Aorta (tissue), 5 donors: Measurements from ENCODE around the gene GALM. TPM values are rescaled to one million over a fixed set of nuclear protein-coding genes. Genes with fewer than 3 reads are reported as not detected.
"Not testable (repeated sequence)": the region's sequence is repeated elsewhere in the genome, so short reads cannot be mapped to it uniquely, and the experiment has no call there.

ENCODE experiments used
- ATAC-seq: fragments of 200-7000 bp; cut with Tn5 transposase; one replicate; pipeline ENCODE4 v1.9.1; 2022; ENCODE audit warnings: moderate library complexity; ENCODE audit not compliant: low FRiP score
- DNase-seq, 2 donors: peaks; one replicate each; pipeline ENCODE4 v3.0.0-alpha.2; 2020
- H3K27ac ChIP-seq, 2 donors: one replicate each; pipeline ENCODE4 v1.5.1; 2013; ENCODE audit warnings: low read length in 2 of 2, mild to moderate bottlenecking in 2 of 2, moderate library complexity in 2 of 2, control low read depth in 1 of 2, inconsistent platforms in 1 of 2, low read depth in 1 of 2
- H3K27me3 ChIP-seq, 2 donors: one replicate each; pipeline ENCODE4 v1.6.1; 2013; ENCODE audit warnings: control low read depth in 1 of 2, low read length in 1 of 2, mild to moderate bottlenecking in 1 of 2, moderate library complexity in 1 of 2; ENCODE audit not compliant: insufficient read depth in 2 of 2, control insufficient read depth in 1 of 2
- H3K36me3 ChIP-seq, 2 donors: one replicate each; pipeline ENCODE4 v1.6.1; 2013; ENCODE audit warnings: control low read depth in 1 of 2, low read length in 1 of 2, mild to moderate bottlenecking in 1 of 2; ENCODE audit not compliant: insufficient read depth in 2 of 2, control insufficient read depth in 1 of 2
- H3K4me1 ChIP-seq, 2 donors: one replicate each; pipeline ENCODE4 v1.6.1; 2013; ENCODE audit warnings: low read length in 2 of 2, control low read depth in 1 of 2, mild to moderate bottlenecking in 1 of 2, moderate library complexity in 1 of 2; ENCODE audit not compliant: insufficient read depth in 2 of 2, control insufficient read depth in 1 of 2
- H3K4me3 ChIP-seq, 2 donors: one replicate each; pipeline ENCODE4 v1.5.1; 2013; ENCODE audit warnings: low read length in 2 of 2, control low read depth in 1 of 2, mild to moderate bottlenecking in 1 of 2
- H3K9me3 ChIP-seq: one replicate; pipeline ENCODE4 v1.6.1; 2013; ENCODE audit warnings: mild to moderate bottlenecking, low read length; ENCODE audit not compliant: control insufficient read depth
- WGBS, 2 donors: extraction: QIAGEN DNeasy Blood & Tissue Kit; methylation state at CpG; one replicate each; pipeline ENCODE4 v1.1.7; 2013; 5-methylcytosine and 5-hydroxymethylcytosine counted together
- intact Hi-C, 2 donors: fragments of 100-400 bp; cut with DNase I; formaldehyde crosslinking; loops; one replicate each; pipeline versions ENCODE4 v1.14.2 to v1.15.0; 2022
- polyA plus RNA-seq, 2 donors: library from polyadenylated mRNA; stranded (reverse); fragments of 200-250 nt; gene quantifications; one replicate each; pipeline ENCODE4 v1.2.3, GENCODE V29; 2013
- total RNA-seq, 2 donors: library from RNA; stranded (reverse); fragmentation: NEBNext Ultra II Directional; extraction: Animal tissue kit (Norgen Biotek cat#: 25700); gene quantifications; one replicate each; pipeline ENCODE4 v1.2.1, GENCODE V29; 2021
- donor health status: healthy with polysubstance abuse.
- donor health status: Bipolar disorder and iron deficiency.
- donor health status: DM: no; HTN: no; CAD: no.
- donor health status: DM: no; HTN: no; CAD: no.
- donor health status: DM: yes; HTN: yes; CAD: no.

Gene GALM
- total and polyA plus RNA-seq, 4 donors = 8.6 to 23.3 (median 14.5) TPM

DNA sequence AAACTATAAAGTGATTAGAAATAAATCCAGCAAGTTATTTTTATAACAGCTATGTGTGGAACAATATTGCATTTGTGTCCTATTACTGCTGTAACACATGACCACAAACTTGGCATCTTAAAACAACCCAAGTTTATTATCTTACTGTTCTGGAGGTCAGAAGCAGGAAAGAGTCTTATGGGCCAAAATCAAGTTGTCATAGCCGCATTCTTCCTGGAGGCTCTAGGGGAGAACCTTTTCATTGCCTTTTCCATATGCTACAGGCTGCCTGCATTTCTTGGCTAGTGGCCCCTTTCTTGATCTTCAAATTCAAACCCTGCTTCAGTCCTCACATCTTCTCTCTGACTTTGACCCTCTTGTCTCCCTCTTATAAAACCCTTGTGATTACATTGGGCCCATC lies 36.2 kb upstream of the GALM start:
- H3K36me3 ChIP-seq = no peaks in the 10 kb centered on the region
- WGBS, 2 donors = 10 to 33% methylated on average over 1 of the region's 1 CpG
- peaks cover 0 to 2% of the 10 kb centered on the region in 2 donors for H3K4me1 ChIP-seq
- no peak overlapping the region for H3K4me3 ChIP-seq
- H3K9me3 ChIP-seq = no peaks in the 10 kb centered on the region
- no peak overlapping the region for H3K27ac ChIP-seq
- no peaks in the 10 kb centered on the region for H3K27me3 ChIP-seq
- intact Hi-C loops = no loop called here
- DNase-seq (no peak), ATAC-seq (no peak)

DNA sequence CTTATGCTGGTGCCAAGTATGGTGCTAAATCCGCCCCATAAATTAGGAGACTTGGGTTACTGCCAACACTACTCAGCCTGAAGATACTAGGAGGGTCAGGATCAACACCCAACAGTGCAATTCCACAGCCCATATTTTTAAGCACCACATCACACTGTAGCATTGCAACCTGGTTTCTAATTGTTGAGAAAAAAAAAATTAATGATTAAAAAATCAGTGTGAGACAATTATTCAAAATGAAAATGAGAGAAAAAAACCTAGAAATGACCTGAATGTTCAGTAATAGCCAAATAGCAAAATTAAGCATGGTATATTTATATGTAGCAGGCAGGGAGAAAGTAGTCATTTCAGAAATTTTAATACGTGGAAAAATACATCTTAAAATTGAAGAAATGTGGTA lies 33.9 kb upstream of the GALM start:
- ATAC-seq (no peak), DNase-seq (no peak)
- H3K9me3 ChIP-seq = no peaks in the 10 kb centered on the region
- no peaks in the 10 kb centered on the region for H3K27me3 ChIP-seq
- no peak overlapping the region for H3K4me3 ChIP-seq
- H3K36me3 ChIP-seq = no peaks in the 10 kb centered on the region
- H3K27ac ChIP-seq = no peak overlapping the region
- H3K4me1 ChIP-seq = peaks cover 0 to 2% of the 10 kb centered on the region in 2 donors
- 67 to 70% methylated on average over 2 of the region's 2 CpGs for WGBS, 2 donors
- intact Hi-C loops = no loop called here

DNA sequence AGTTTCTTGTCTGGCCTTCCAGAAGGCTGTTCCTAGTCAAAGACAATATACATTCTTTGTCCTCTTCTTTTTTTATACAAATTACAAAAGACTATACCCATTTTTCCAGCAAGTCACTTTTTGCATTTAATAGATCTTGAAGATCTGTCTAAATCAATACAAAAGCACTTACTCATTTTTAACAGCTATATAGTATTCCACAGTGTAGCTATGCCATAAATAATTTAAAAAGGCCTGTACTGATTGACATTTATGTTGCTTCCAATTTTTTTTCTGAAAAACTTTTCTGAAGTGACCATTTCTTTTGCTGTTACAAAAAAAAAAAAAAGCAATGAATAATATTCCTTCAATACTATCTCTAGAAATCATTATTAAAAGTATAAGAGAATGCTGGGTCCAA lies 32.9 kb upstream of the GALM start:
- ATAC-seq = no peak

DNA sequence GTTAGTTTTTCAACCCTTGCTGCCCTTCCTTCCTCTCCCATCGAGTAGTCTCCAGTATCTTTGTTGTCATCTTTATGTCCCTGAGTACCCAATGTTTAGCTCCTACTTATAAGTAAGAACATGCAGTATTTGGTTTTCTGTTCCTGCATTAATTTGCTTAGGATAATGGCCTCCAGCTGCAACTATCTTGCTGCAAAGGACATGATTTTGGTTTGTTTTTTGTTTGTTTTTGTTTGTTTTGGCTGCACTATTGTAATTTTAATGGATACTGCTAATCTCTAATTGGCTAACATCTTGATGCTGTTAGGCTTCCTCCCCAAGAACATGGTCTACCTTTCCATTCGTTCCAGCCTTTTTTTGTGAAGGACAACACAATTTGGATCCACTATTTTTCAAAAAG lies 32.0 kb upstream of the GALM start:
- Histone ChIP-seq H3K4me3 (no peak overlapping the region), H3K36me3 (no peaks in the 10 kb centered on the region), H3K4me1 (no peaks in the 10 kb centered on the region), H3K9me3 (no peaks in the 10 kb centered on the region), H3K27me3 (no peaks in the 10 kb centered on the region), H3K27ac (no peak overlapping the region)
- ATAC-seq (no peak), DNase-seq (no peak)
- 48 to 59% methylated on average over 2 of the region's 2 CpGs for WGBS, 2 donors
- intact Hi-C loops = no loop called here

More for the DNA sequence above, 32.9 kb upstream of the GALM start:
- H3K27ac ChIP-seq = no peak overlapping the region
- H3K27me3 ChIP-seq = no peaks in the 10 kb centered on the region
- peaks cover 0 to 2% of the 10 kb centered on the region in 2 donors for H3K4me1 ChIP-seq
- intact Hi-C loops = no loop called here
- H3K4me3 ChIP-seq = no peak overlapping the region
- no peaks in the 10 kb centered on the region for H3K36me3 ChIP-seq
- no peaks in the 10 kb centered on the region for H3K9me3 ChIP-seq
- no peak for DNase-seq

DNA sequence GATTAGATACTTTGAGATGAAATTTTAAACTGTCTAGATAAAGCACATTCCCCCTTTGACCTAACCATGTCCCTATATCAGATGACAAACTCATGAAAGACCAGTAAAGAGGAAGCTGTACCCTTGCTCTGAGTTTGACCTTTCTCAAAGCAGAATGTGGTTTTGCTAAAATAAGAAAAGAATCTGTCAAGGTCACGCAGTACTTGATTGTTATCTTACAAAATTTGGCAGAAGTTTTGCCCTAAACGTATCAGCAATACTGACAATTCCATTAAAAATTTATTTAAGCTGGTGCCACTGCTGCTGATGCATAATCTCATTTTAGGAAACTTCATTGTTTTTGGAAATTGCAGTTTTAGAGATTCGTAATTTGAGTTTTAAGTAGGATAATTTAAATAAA lies 31.2 kb upstream of the GALM start:
- no peak overlapping the region for H3K4me3 ChIP-seq
- H3K27me3 ChIP-seq = no peaks in the 10 kb centered on the region
- no peak for ATAC-seq
- H3K4me1 ChIP-seq = no peaks in the 10 kb centered on the region
- intact Hi-C loops = no loop called here
- no peak overlapping the region for H3K27ac ChIP-seq
- DNase-seq = no peak
- H3K36me3 ChIP-seq = no peaks in the 10 kb centered on the region
- 10 to 18% methylated on average over 3 of the region's 3 CpGs for WGBS, 2 donors
- no peaks in the 10 kb centered on the region for H3K9me3 ChIP-seq

DNA sequence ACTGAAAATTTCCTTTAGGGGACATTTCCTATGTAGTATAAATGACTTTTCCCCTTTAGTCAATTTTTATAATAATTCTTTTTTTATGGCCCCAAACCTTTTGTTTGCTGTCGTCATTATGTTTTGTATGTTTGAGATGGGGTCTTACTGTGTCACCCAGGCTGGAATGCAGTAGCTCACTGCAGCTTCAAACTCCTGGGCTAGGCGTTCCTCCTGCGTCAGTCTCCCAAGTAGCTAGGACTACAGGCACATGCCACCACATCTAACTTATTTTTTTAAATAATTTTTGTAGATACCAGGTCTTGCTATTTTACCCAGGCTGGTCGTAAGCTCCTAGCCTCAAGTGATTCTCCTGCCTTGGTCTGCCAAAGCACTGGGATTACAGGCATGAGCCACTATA lies 30.8 kb upstream of the GALM start:
- H3K4me3 ChIP-seq = no peak overlapping the region
- H3K4me1 ChIP-seq = no peaks in the 10 kb centered on the region
- H3K27ac ChIP-seq = no peak overlapping the region
- no peaks in the 10 kb centered on the region for H3K36me3 ChIP-seq
- no peak for ATAC-seq
- intact Hi-C loops = no loop called here
- no peak for DNase-seq
- no peaks in the 10 kb centered on the region for H3K9me3 ChIP-seq
- 77 to 88% methylated on average over 4 of the region's 4 CpGs for WGBS, 2 donors
- no peaks in the 10 kb centered on the region for H3K27me3 ChIP-seq

DNA sequence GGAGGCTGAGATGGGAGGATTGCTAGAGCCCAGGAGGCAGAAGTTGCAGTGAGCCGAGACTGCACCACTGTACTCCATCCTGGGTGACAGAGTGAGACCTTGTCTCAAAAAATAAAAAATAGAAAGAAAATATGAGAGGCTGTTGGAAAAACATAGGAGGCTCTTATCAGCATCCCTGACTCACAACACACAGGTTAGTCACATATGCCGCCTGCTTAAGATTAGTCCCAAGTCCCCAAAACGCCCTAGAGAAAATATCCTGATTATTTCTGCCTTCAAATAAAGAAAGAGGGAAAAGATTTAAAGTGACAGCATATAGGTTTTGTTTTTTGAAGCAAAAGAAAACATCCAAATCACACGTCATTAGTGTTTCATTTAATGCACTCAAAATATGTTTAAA lies 29.8 kb upstream of the GALM start:
- H3K4me1 ChIP-seq = no peaks in the 10 kb centered on the region
- 50 to 51% methylated on average over 4 of the region's 4 CpGs for WGBS, 2 donors
- no peak for ATAC-seq
- no peaks in the 10 kb centered on the region for H3K36me3 ChIP-seq
- no peak overlapping the region for H3K27ac ChIP-seq
- intact Hi-C loops = no loop called here
- H3K9me3 ChIP-seq = no peaks in the 10 kb centered on the region
- H3K4me3 ChIP-seq = no peak overlapping the region
- no peak for DNase-seq
- H3K27me3 ChIP-seq = no peaks in the 10 kb centered on the region

DNA sequence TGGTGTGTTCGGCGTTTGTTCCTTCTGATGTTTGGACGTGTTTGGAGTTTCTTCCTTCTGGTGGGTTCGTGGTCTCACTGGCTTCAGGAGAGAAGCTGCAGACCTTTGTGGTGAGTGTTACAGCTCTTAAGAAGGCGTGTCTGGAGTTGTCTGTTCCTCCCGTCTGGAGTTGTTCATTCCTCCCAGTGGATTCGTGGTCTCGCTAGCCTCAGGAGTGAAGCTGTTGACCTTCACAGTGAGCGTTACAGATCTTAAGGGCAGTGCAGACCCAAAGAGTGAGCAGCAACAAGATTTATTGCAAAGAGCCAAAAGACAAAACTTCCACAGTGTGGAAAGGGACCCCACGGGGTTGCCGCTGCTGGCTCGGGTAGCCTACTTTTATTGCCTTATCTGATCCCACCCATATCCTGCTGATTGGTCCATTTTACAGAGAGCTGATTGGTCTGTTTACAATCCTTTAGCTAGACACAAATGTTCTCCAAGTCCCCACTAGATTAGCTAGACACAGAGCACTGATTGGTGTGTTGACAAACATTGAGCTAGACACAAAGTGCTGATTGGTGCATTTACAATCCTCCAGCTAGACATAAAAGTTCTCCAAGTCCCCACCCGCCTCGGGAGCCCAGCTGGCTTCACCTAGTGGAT lies 23.4 kb upstream of the GALM start:
- DNase-seq, ATAC-seq, H3K36me3 ChIP-seq, intact Hi-C loops, H3K9me3 ChIP-seq, H3K27ac ChIP-seq, H3K4me1 ChIP-seq, H3K4me3 ChIP-seq, H3K27me3 ChIP-seq: not testable (repeated sequence)
- WGBS, 2 donors = 88 to 90% methylated on average over 14 of the region's 14 CpGs

DNA sequence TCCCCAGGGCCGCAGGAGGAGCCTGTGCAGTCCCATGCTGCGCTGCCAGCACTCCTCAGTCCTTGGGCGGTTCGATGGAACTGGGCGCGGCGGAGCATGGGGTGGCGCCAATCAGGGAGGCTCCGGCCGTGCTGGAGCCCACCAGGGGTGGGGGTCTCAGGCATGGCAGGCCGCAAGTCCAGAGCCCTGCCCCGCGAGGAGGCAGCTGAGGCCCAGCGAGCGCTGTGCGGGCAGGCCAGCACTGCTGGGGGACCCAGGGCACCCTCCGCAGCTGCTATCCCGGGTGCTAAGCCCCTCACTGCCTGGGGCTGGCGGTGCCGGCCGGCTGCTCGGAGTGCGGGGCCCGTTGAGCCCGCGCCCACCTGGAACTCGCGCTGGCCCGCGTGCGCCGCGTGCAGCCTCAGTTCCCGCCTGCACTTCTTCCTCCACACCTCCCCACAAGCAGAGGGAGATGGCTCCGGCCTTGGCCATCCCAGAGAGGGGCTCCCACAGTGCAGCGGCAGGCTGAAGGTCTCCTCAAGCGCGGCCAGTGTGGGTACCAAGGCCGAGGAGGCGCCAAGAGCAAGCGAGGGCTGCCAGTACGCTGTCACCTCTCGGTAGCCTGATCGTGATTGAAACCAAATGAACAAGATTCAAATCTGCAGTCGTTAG lies 22.8 kb upstream of the GALM start:
- no peak for DNase-seq
- no peak overlapping the region for H3K4me3 ChIP-seq
- H3K9me3 ChIP-seq = no peaks in the 10 kb centered on the region
- H3K27me3 ChIP-seq = no peaks in the 10 kb centered on the region
- ATAC-seq = no peak
- H3K27ac ChIP-seq = no peak overlapping the region
- H3K36me3 ChIP-seq = no peaks in the 10 kb centered on the region
- WGBS, 2 donors = 98 to 99% methylated on average over 42 to 45 of the region's 45 CpGs
- intact Hi-C loops = no loop called here
- no peaks in the 10 kb centered on the region for H3K4me1 ChIP-seq
